Activated effector memory CD4-positive, alpha-beta T cell treated with anti-CD3 and anti-CD28 coated beads, Interleukin-2, amount 50 U/mL, for 16 hours (primary cell): ENCODE data around the gene SOX1.

Experiments used
- DNase-seq: peaks from one replicate; pipeline ENCODE4 v3.0.0-alpha.2; 2020

SOX1 gene

GRCh38 chr13:112059457-112060281 is 7.3 kb upstream of the SOX1 start:
- no peak for DNase-seq

- no peak for DNase-seq
These were observed 6.6 kb upstream of the SOX1 start for GRCh38 chr13:112060282-112060830.

- DNase-seq: no peak
These were observed 6.0 kb upstream of the SOX1 start for GRCh38 chr13:112060899-112061366.

GRCh38 chr13:112061367-112062061 is 5.4 kb upstream of the SOX1 start:
- DNase-seq: no peak

- DNase-seq: no peak
These were observed 4.8 kb upstream of the SOX1 start for GRCh38 chr13:112062072-112062567.

GRCh38 chr13:112062571-112063570 is 4.1 kb upstream of the SOX1 start:
- DNase-seq: no peak

GRCh38 chr13:112063807-112064206 is 3.1 kb upstream of the SOX1 start:
- DNase-seq: no peak

- no peak for DNase-seq
These were observed 2.7 kb upstream of the SOX1 start for GRCh38 chr13:112064222-112064621.

- DNase-seq: no peak
These were observed 1.5 kb upstream of the SOX1 start for GRCh38 chr13:112065521-112065866.

GRCh38 chr13:112065867-112066623 is 904 bp upstream of the SOX1 start:
- no peak for DNase-seq

GRCh38 chr13:112066624-112067004 is 335 bp upstream of the SOX1 start:
- peak; percentile 75 for DNase-seq

GRCh38 chr13:112067871-112068539 is 1.1 kb downstream of the SOX1 start:
- no peak for DNase-seq

- DNase-seq: no peak
These were observed 1.7 kb downstream of the SOX1 start for GRCh38 chr13:112068540-112069060.

GRCh38 chr13:112069061-112069844 is 2.3 kb downstream of the SOX1 start:
- DNase-seq: no peak

- DNase-seq: no peak
These were observed 2.9 kb downstream of the SOX1 start for GRCh38 chr13:112069845-112070251.

GRCh38 chr13:112071102-112071722 is 4.3 kb downstream of the SOX1 start:
- DNase-seq: no peak

- DNase-seq: no peak
These were observed 5.0 kb downstream of the SOX1 start for GRCh38 chr13:112071723-112072533.

- DNase-seq: no peak
These were observed 5.7 kb downstream of the SOX1 start for GRCh38 chr13:112072534-112073244.
